ENCODE data around the gene HORMAD1. TPM values are rescaled to one million over a fixed set of nuclear protein-coding genes. Genes with fewer than 3 reads are reported as not detected.
"Not testable (repeated sequence)": the region's sequence is repeated elsewhere in the genome, so short reads cannot be mapped to it uniquely, and the experiment has no call there.

Gene HORMAD1
- total and polyA plus RNA-seq, 8 donors, result 0.08 to 0.28 (median 0.28) TPM; not detected in 5

GRCh38 chr1:150730130-150730721 lies 9.5 kb upstream of the HORMAD1 start:
- intact Hi-C loops (cut with DNase I), result no loop called here
- Histone ChIP-seq H3K9me3 (no peaks in the 10 kb centered on the region), H3K27me3 (no peaks in the 10 kb centered on the region), H3K27ac (no peak overlapping the region), H3K4me1 (no peaks in the 10 kb centered on the region), H3K36me3 (no peaks in the 10 kb centered on the region), H3K4me3 (no peak overlapping the region)
- DNase-seq, result no peak
- no peak for TF ChIP-seq CTCF (IDR thresholded peaks at IDR 0.05)
- no peak for ATAC-seq
- FAIRE-seq, result no peak
- WGBS, 2 donors, result 79 to 82% methylated on average over 3 of the region's 3 CpGs

GRCh38 chr1:150724336-150724735 lies 3.6 kb upstream of the HORMAD1 start:
- DNase-seq (no peak), FAIRE-seq (no peak), ATAC-seq (no peak)
- no peak for TF ChIP-seq CTCF (IDR thresholded peaks at IDR 0.05)
- no peak overlapping the region for H3K27ac ChIP-seq
- no peaks in the 10 kb centered on the region for H3K27me3 ChIP-seq
- no peak overlapping the region for H3K4me3 ChIP-seq
- H3K4me1 ChIP-seq, result no peaks in the 10 kb centered on the region
- WGBS, 2 donors, result 52 to 61% methylated on average over 2 of the region's 2 CpGs
- no peaks in the 10 kb centered on the region for H3K36me3 ChIP-seq
- intact Hi-C loops (cut with DNase I), result no loop called here
- no peaks in the 10 kb centered on the region for H3K9me3 ChIP-seq

- H3K9me3 ChIP-seq, result no peaks in the 10 kb centered on the region
- no peak for TF ChIP-seq CTCF (IDR thresholded peaks at IDR 0.05)
- no peak overlapping the region for H3K4me3 ChIP-seq
- DNase-seq (no peak), ATAC-seq (no peak), FAIRE-seq (no peak)
- 94 to 97% methylated on average over 21 of the region's 21 CpGs for WGBS, 2 donors
- no peaks in the 10 kb centered on the region for H3K4me1 ChIP-seq
- no peaks in the 10 kb centered on the region for H3K36me3 ChIP-seq
- H3K27me3 ChIP-seq, result no peaks in the 10 kb centered on the region
- H3K27ac ChIP-seq, result no peak overlapping the region
- intact Hi-C loops (cut with DNase I), result no loop called here
These were observed 597 bp downstream of the HORMAD1 start for GRCh38 chr1:150720098-150720497.

GRCh38 chr1:150718225-150718891 lies 2.3 kb downstream of the HORMAD1 start:
- Histone ChIP-seq H3K27me3 (no peaks in the 10 kb centered on the region), H3K4me3 (no peak overlapping the region), H3K4me1 (no peaks in the 10 kb centered on the region), H3K9me3 (no peaks in the 10 kb centered on the region), H3K27ac (no peak overlapping the region), H3K36me3 (no peaks in the 10 kb centered on the region)
- intact Hi-C loops (cut with DNase I), result no loop called here
- WGBS, 2 donors, result 75 to 82% methylated on average over 11 of the region's 11 CpGs
- ATAC-seq (no peak), DNase-seq (no peak), FAIRE-seq (no peak)
- TF ChIP-seq CTCF (IDR thresholded peaks at IDR 0.05), result no peak

- H3K36me3 ChIP-seq; FAIRE-seq; intact Hi-C loops (cut with DNase I); H3K9me3 ChIP-seq; H3K27ac ChIP-seq; DNase-seq; H3K27me3 ChIP-seq; H3K4me1 ChIP-seq; ATAC-seq; H3K4me3 ChIP-seq: not testable (repeated sequence)
- WGBS, 2 donors, result 46 to 77% methylated on average over 1 of the region's 1 CpG
These were observed 11.7 kb downstream of the HORMAD1 start for GRCh38 chr1:150709031-150709430.

All from pancreas (tissue), 10 donors.